GM18870 (cell line): ENCODE measurements around the gene VPS39.

Experiments
- ATAC-seq: cut with Tn5 transposase; IDR thresholded peaks from one replicate; pipeline ENCODE4 v1.9.1; 2021; ENCODE audit warnings: moderate library complexity; ENCODE audit not compliant: unreplicated experiment

Gene VPS39

DNA sequence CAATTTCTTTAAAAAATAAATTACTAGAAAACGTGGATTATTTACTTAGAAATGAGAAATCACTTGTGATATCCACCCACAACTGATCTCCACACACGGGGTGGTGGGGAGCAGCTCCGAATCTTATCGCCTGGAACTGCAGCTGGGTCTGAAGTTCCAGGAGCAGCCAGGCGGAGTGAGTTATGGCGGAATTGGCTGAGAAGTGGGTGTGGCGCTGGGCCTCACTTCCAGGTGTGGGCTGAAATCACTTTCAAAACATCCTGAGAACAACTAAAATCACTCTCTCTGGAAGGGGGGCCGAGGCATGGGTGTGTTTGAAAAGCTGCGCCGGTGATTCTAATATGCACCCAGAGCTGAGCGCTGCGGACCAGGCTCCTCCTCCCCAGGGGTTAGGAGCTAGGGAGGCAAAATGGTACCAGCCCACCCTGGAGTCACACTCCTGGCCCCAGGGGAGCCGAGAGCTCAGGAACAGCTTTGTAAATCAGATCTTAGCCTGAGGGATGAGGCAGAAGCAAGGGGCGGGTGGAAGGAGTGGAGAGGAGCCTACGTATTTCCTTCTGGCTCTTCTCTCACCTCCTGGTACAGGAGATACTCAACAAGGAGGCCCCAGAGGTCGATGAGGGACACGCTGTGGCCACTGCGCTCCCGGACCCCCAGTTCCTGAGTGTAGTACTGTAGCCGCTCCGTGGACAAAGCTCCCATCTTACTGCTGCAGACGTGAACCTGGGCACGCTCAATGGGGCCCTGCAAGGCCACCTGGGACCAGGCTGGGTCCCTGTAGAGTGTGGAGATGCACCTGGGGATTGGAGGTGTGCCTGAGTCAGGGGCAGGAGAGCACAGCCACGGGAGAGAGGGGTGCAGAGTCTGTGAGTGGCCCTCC, 61.3 kb downstream of the VPS39 start:
- ATAC-seq, result no peak

GRCh38 chr15:42145546-42146455, 62.3 kb downstream of the VPS39 start:
- no peak for ATAC-seq

- ATAC-seq, result no peak
Measured at GRCh38 chr15:42144841-42145375, 63.2 kb downstream of the VPS39 start.

DNA sequence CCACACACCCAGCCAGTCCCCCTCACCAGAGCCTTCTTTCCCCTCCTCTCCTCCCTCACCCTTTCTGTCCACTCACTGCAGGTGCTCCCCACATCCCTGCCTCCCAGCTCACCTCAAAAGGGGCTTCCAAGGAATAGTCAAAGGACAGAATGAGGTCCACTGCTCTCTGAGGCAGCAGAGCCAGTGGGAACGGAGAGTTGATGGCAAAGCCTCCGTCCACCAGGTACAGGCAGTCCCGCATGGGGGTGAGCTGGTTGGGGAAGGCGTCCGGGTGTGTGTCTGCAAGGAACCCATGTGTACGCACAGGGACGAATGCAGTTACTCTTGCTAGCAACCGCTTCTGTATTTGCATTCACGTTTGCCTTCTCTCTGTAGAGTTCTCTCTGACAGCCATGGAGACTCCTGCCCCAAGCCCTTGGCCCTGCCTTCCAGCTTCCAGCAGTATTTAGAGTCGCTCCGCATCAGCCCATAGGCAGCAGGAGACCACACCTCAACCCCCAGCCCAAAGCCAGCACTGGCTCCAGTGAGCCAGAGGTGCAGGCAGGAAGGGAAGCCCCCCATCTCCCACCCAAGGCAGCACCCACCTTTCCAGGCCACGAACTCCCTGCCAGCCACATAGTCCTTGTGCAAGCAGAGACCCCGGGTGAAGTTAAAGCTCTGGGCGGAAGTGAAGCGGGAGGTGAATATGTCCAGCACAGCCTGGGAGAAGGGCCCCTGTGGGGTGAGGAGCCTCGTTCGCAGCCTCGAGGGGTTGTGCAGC, 64.1 kb downstream of the VPS39 start:
- no peak for ATAC-seq

GRCh38 chr15:42143356-42143755, 64.7 kb downstream of the VPS39 start:
- ATAC-seq, result no peak

DNA sequence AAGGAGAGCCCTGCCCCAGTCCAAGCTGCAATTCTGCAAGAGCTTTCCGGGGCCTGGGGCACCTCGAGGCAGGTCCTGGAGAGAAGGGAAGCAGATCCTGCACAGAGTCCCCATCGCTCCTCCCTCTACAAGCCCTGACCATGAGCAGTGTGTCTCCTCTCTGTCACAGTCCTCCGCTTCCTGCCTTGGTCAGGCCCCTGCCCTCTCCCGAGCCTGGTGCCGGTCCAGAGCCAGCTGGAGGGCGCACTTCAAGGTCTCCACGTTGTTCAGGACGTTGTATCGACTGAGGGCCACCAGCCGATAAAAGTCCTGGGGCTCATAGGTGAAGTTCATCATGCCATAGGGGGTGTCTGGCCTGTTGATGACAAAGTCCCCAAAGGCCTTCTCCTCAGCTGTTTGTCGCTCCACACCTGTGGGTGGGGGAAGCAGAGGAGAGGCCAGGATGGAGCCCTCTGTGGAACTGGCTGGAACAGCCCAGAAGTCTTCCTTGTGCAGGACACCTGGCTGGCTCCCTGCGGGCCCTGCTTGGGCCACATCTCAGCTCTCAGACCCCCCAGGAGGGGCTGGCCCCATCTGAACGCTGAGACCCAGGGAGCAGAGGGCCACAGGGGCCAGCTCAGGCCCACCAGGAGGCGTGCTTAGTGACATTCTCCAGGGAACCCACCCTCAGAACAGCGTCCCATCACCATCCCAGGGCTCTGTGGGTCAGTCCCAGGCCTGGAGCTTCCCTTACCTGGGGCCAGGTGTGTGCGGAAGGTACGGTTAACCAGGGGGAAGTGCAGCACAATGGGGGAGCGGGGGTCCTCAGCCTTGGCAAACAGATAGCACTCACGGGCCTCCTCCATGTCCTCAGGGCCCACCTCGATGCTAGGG, 66.1 kb downstream of the VPS39 start:
- no peak for ATAC-seq

DNA sequence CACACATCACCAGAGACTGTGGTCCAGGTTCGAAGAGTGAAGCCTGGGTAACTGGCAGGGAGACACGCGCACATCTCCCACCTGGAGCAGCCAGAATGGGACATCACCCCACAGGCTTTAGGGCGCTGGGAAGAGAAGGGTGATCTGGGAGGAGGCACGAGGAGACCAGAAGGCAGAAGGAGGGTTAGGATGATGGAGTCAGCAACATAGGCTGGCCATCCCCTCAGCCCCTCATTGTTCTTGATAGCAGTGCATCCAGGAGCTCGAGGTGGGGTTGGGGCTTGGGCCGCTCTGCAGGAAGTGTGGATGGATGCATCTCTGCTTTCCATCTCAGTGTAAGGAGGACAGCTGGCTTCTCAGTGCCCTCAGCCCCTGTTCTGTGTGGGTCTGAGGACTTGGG, 66.9 kb downstream of the VPS39 start:
- no peak for ATAC-seq

DNA sequence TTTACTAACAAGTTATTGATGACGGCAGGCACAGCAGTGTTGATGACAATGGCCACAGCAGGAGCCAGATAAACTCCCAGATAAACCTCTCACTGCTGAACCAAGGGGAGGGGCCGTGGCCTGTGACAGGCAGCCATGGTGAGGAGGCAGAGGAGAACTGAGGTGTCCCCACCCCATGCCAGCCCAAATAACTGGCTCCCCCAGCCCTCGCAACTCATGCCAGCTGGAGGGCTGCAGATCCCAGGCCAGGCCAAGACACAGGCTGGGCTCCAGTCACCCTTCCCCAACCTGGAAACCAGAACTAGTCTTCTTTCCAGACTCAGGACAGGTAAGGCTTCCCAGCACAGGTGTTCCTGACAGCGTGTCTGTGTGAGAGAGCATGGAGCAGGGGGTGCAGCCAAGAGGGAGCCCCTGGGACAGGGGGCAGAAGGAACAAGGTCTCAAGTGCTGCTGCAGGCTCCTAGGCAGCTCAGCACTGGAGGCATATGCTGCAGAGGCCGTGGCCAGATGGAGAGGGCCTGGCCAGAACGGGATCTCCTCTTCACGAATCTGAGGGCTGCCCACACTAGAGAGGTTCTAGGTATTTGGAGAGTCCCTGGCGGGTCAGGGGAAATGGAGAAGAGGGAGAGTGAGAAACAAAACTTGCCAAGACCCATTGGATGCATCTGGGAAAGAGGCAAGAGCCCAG, 67.6 kb downstream of the VPS39 start:
- ATAC-seq, result no peak

GRCh38 chr15:42139596-42139995, 68.5 kb downstream of the VPS39 start:
- no peak for ATAC-seq

- ATAC-seq, result no peak
Measured at GRCh38 chr15:42138968-42139386, 69.1 kb downstream of the VPS39 start.

DNA sequence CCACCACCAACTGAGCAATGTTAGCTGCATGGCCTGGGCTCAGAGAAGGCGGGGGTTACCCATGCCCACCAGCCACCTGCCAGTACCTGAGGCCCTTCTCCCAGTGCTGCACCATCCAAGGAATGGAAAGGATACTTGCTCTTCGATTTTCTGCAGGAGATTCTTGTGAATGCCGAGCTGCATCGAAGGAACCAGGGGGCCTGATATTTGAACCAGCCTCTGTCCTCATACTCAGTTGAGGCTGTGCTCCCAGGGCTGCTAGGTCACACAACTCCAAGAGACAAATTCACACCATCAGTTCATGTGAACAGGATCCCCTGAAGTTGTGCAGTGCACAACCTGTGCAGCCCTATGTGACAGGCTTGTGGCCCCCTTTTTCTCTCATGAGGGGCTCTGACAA, 69.7 kb downstream of the VPS39 start:
- ATAC-seq, result no peak

DNA sequence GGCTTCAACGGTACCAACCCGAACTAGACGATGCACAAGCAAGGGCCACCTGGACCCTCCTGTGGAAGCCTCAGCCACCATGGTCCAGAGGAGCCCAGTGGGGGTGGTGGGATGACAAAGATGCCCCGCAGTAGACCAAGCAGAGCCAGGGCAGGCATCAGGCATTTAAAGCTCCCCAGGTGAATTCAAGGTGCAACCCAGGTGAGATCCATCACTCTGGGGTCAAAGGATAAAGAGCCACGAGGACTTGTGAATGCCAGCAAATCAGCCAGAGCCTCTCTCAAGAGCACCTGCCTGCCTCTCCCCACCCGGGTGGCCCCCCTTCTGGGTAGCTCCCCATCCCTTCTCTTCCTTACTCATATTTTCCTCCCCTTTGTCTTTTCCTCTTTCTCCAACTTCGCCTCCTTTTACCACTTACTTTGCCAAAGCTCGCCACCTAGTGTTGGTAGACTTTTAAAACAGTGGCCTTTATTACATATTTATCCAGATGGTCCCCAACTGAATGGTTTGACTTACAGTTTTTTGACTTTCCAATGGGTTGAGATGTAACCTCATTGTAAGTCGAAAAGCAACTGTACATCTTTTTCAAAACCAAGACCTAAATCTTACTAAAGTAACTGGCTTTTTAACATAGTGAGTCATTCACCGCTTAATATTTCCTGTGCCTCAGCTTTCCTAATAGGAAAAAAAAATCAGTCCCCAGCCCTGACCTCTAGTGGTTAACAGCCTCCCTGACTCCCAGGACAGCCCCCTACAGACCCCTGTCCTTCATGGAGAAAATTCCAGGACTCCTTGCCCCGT, 70.4 kb downstream of the VPS39 start:
- ATAC-seq, result no peak

- ATAC-seq, result no peak
Measured at GRCh38 chr15:42136513-42136912, 71.6 kb downstream of the VPS39 start.

- ATAC-seq, result no peak
Measured at GRCh38 chr15:42135351-42135750, 72.8 kb downstream of the VPS39 start.

GRCh38 chr15:42134617-42135245, 73.4 kb downstream of the VPS39 start:
- no peak for ATAC-seq

GRCh38 chr15:42133886-42134502, 74.1 kb downstream of the VPS39 start:
- ATAC-seq, result no peak

GRCh38 chr15:42133356-42133755, 74.7 kb downstream of the VPS39 start:
- ATAC-seq, result no peak
